ENCODE data around the gene RGS2.

The RGS2 gene

GRCh38 chr1:192861860-192862259, 53.0 kb downstream of the RGS2 start:
- Histone ChIP-seq H2BK120ac (ENCODE audit: low read depth, low read length) (no peak overlapping the region), H3K36me3 (ENCODE audit: control insufficient read depth in 1 of 2, insufficient read depth in 2 of 2, low read depth in 1 of 2, low read length in 2 of 2) (no peaks in the 10 kb centered on the region), H3K27ac (ENCODE audit: low read length, poor library complexity, severe bottlenecking) (no peak overlapping the region), H3K4me3 (ENCODE audit: insufficient read depth in 1 of 2, low read depth in 1 of 2, low read length in 2 of 2) (no peak overlapping the region), H4K8ac (ENCODE audit: low read length) (no peak overlapping the region), H2BK12ac (ENCODE audit: low read length in 2 of 2) (no peak overlapping the region), H3K18ac (ENCODE audit: low read depth in 1 of 2, low read length in 2 of 2) (no peak overlapping the region), H2AFZ (ENCODE audit: low read depth, low read length) (no peak overlapping the region), H3K14ac (ENCODE audit: low read length in 2 of 2) (no peak overlapping the region), H3K4me1 (ENCODE audit: control insufficient read depth, insufficient read depth, low read depth, low read length) (no peaks in the 10 kb centered on the region), H3K79me1 (replicated peaks; ENCODE audit: low read length, poor library complexity, severe bottlenecking) (no peaks in the 10 kb centered on the region), H2BK5ac (ENCODE audit: low read depth, low read length, poor library complexity, severe bottlenecking) (no peak overlapping the region), H3K23ac (ENCODE audit: low read length in 2 of 2) (no peak overlapping the region), H3K9me3 (ENCODE audit: control insufficient read depth, low read length) (no peaks in the 10 kb centered on the region), H3K4me2 (ENCODE audit: low read length, poor library complexity, severe bottlenecking) (no peak overlapping the region), H3K9ac (ENCODE audit: low read length) (no peak overlapping the region), H3K27me3 (ENCODE audit: control insufficient read depth in 1 of 2, insufficient read depth in 1 of 2, low read length in 2 of 2) (no peaks in the 10 kb centered on the region), H4K91ac (ENCODE audit: low read length) (no peak overlapping the region), H3K4ac (ENCODE audit: low read depth in 1 of 2, low read length in 2 of 2) (no peak overlapping the region), H2AK5ac (ENCODE audit: low read length, severe bottlenecking) (no peak overlapping the region), H2BK15ac (ENCODE audit: low read depth, poor library complexity, severe bottlenecking) (no peak overlapping the region)
- 95% methylated on average over 3 of the region's 4 CpGs for WGBS
- DNase-seq: no peak

All from mesenchymal stem cell (in vitro differentiated cells and primary cell).